GM12892 (cell line): Measurements from ENCODE around the gene ZIC1.

Experiments used
- POLR2A ChIP-seq: IDR thresholded peaks from 2 replicates; pipeline ENCODE4 v1.6.1; 2011; ENCODE audit warnings: low read depth, low read length, control low read depth
- TAF1 ChIP-seq: IDR thresholded peaks from 2 replicates; pipeline ENCODE4 v1.6.1; 2011; ENCODE audit warnings: low read depth, mild to moderate bottlenecking, control low read depth, low read length, borderline replicate concordance

- TF ChIP-seq TAF1 (no peak), POLR2A (no peak)
Measured at GRCh38 chr3:147368561-147369221, 40.5 kb upstream of the ZIC1 start.
